ENCODE measurements around the gene CLIC2. TPM values are rescaled to one million over a fixed set of nuclear protein-coding genes. Genes with fewer than 3 reads are reported as not detected.

The CLIC2 gene
- total RNA-seq, 1 donor from 2014 or later: 0.99 TPM

DNA sequence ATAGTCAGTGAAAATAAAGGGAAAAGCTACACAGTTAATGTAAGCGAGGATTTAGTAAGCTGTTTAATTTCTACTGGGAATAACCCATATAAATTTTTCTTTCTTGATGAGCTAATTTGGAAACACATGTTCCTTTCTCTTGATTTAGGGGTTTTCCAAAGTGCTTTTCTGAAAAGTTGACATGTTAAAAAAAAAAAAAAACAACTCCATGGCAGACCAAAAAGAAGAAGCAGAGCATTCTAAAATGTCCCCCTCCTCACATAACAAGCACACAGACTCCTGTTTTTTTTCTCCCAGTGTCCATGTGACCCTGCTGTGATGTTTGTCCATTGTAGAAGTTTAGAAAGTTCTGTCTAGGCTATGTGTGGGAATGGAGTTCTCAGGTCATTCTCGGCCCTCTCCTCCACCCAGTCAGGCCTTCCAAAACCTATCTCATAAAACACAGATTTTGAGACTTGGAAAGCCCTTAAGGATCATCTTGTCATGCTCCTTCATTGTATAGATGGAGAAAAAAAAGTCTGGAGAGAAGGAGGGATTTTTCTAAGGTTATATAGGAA, 792 bp downstream of the CLIC2 start:
- TF ChIP-seq, protein P1, sequence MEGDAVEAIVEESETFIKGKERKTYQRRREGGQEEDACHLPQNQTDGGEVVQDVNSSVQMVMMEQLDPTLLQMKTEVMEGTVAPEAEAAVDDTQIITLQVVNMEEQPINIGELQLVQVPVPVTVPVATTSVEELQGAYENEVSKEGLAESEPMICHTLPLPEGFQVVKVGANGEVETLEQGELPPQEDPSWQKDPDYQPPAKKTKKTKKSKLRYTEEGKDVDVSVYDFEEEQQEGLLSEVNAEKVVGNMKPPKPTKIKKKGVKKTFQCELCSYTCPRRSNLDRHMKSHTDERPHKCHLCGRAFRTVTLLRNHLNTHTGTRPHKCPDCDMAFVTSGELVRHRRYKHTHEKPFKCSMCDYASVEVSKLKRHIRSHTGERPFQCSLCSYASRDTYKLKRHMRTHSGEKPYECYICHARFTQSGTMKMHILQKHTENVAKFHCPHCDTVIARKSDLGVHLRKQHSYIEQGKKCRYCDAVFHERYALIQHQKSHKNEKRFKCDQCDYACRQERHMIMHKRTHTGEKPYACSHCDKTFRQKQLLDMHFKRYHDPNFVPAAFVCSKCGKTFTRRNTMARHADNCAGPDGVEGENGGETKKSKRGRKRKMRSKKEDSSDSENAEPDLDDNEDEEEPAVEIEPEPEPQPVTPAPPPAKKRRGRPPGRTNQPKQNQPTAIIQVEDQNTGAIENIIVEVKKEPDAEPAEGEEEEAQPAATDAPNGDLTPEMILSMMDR (IDR thresholded peaks at IDR 0.05): no peak
- Mint-ChIP-seq H3K4me3 (ENCODE audit: unreplicated experiment) (no peak overlapping the region), H3K4me1 (ENCODE audit: unreplicated experiment) (no peaks in the 10 kb centered on the region), H3K9me3 (ENCODE audit: unreplicated experiment) (peaks cover 14% of the 10 kb centered on the region), H3K27ac (ENCODE audit: unreplicated experiment) (no peak overlapping the region), H3K27me3 (ENCODE audit: unreplicated experiment) (peaks cover 4% of the 10 kb centered on the region), H3K36me3 (ENCODE audit: unreplicated experiment) (no peaks in the 10 kb centered on the region)
- DNase-seq (ENCODE audit: extremely low spot score, unreplicated experiment): no peak

DNA sequence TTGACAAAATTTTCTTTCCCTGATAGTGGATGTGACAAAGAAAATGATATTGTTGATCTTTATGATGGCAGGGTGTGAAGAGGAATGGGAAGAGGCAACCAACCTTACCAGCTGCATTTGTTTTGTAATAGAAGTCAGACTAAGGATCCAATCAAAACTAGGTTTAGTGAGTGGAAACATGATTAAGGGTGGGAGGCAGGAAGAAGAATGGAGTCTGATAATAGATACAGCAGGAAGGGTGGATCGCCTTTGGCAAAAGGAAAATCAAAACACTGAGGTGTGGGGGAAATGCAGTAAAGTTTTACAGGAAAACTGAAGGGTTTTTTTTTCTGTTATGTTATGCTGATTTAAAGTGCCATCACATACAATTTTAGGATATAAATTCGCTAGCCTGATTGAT, 3.4 kb downstream of the CLIC2 start:
- H3K27ac Mint-ChIP-seq (ENCODE audit: unreplicated experiment): no peak overlapping the region

DNA sequence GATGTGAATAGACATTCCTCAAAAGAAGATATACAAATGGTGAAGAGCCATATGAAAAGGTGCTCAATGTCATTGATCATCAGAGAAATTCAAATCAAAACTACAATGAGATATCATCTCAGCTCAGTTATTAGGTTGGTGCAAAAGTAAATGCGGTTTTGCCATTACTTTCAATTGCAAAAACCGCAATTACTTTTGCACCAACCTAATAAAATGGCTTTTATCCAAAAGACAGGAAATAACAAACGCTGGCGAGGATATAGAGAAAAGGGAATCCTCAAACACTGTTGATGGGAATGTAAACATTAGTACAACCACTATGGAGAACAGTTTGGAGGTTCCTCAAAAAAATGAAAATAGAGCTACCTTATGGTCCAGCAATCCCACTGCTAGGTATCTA, 5.1 kb downstream of the CLIC2 start:
- no peaks in the 10 kb centered on the region for H3K4me1 Mint-ChIP-seq (ENCODE audit: unreplicated experiment)
- TF ChIP-seq, protein P1 (IDR thresholded peaks at IDR 0.05): no peak
- no peak overlapping the region for H3K4me3 Mint-ChIP-seq (ENCODE audit: unreplicated experiment)
- no peak for DNase-seq (ENCODE audit: extremely low spot score, unreplicated experiment)
- no peak overlapping the region for H3K27ac Mint-ChIP-seq (ENCODE audit: unreplicated experiment)
- H3K9me3 Mint-ChIP-seq (ENCODE audit: unreplicated experiment): peaks cover 23% of the 10 kb centered on the region
- peaks cover 4% of the 10 kb centered on the region for H3K27me3 Mint-ChIP-seq (ENCODE audit: unreplicated experiment)
- H3K36me3 Mint-ChIP-seq (ENCODE audit: unreplicated experiment): no peaks in the 10 kb centered on the region

More for the DNA sequence above, 3.4 kb downstream of the CLIC2 start:
- no peak for DNase-seq (ENCODE audit: extremely low spot score, unreplicated experiment)
- Mint-ChIP-seq H3K4me3 (ENCODE audit: unreplicated experiment) (no peak overlapping the region), H3K4me1 (ENCODE audit: unreplicated experiment) (no peaks in the 10 kb centered on the region), H3K36me3 (ENCODE audit: unreplicated experiment) (no peaks in the 10 kb centered on the region), H3K27me3 (ENCODE audit: unreplicated experiment) (peaks cover 4% of the 10 kb centered on the region), H3K9me3 (ENCODE audit: unreplicated experiment) (peaks cover 16% of the 10 kb centered on the region)
- TF ChIP-seq, protein P1 (IDR thresholded peaks at IDR 0.05): no peak

DNA sequence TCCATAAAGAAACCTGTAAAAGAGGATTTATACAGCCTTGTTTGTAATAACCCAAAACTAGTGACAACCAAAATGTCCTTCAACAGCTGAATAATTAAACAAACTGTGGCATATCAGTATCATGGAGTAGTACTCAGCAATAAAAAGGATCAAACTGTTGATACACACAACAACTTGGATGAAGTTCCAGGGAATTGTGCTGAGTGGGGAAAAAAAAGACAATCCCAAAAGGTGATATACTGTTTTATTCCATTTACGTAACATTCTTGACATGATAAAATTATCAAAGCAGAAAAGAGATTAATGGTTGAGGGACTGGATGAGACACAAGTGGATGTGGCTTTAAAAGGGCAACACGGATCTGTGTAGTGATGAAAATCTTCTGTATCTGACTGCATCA, 7.8 kb downstream of the CLIC2 start:
- Mint-ChIP-seq H3K9me3 (ENCODE audit: unreplicated experiment) (peaks cover 36% of the 10 kb centered on the region), H3K4me3 (ENCODE audit: unreplicated experiment) (no peak overlapping the region), H3K36me3 (ENCODE audit: unreplicated experiment) (no peaks in the 10 kb centered on the region), H3K27me3 (ENCODE audit: unreplicated experiment) (peaks cover 4% of the 10 kb centered on the region), H3K4me1 (ENCODE audit: unreplicated experiment) (no peaks in the 10 kb centered on the region), H3K27ac (ENCODE audit: unreplicated experiment) (no peak overlapping the region)
- TF ChIP-seq, protein P1 (IDR thresholded peaks at IDR 0.05): no peak
- no peak for DNase-seq (ENCODE audit: extremely low spot score, unreplicated experiment)

DNA sequence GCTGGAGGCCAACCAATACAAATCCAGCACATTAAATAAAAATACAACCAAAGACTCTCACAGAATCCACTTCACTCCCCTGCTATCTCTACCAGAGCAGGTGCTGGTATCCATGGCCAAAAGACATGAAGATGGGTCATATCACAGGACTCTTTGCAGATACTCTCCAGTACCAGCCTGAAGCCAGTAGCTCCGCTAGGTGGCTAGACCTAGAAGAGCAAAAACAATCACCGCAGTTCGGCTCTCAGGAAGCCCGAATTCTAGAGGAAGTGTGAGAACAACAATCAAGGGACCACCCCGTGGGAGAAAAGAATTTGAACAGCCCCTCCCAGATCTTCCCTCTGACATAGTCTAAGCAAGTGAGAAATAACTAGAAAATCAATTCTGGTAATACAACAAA, 20.2 kb downstream of the CLIC2 start:
- TF ChIP-seq, protein P1 (IDR thresholded peaks at IDR 0.05): no peak
- no peak overlapping the region for H3K4me3 Mint-ChIP-seq (ENCODE audit: unreplicated experiment)
- no peak overlapping the region for H3K27ac Mint-ChIP-seq (ENCODE audit: unreplicated experiment)
- no peaks in the 10 kb centered on the region for H3K4me1 Mint-ChIP-seq (ENCODE audit: unreplicated experiment)
- no peak for DNase-seq (ENCODE audit: extremely low spot score, unreplicated experiment)
- H3K36me3 Mint-ChIP-seq (ENCODE audit: unreplicated experiment): no peaks in the 10 kb centered on the region
- no peaks in the 10 kb centered on the region for H3K27me3 Mint-ChIP-seq (ENCODE audit: unreplicated experiment)
- peaks cover 64% of the 10 kb centered on the region for H3K9me3 Mint-ChIP-seq (ENCODE audit: unreplicated experiment)
